Tibial nerve (tissue), 4 donors: ENCODE results near the gene KCNE5.

Experiments used
- CTCF ChIP-seq, 5 experiments: fragments of 200-600 bp in 3 of 5; fragments of 450-650 bp in 2 of 5; sonication (generic) in 3 of 5; IDR thresholded peaks; one replicate each; pipeline ENCODE4 v1.5.1; 2016 to 2019; ENCODE audit warnings: antibody characterized with exemption in 5 of 5, mild to moderate bottlenecking in 3 of 5, moderate library complexity in 2 of 5
- EP300 ChIP-seq, 2 donors: sonication (generic); formaldehyde crosslinking; IDR thresholded peaks; one replicate each; pipeline ENCODE4 v1.6.1; 2017; ENCODE audit warnings: antibody characterized with exemption in 2 of 2, mild to moderate bottlenecking in 1 of 2

DNA sequence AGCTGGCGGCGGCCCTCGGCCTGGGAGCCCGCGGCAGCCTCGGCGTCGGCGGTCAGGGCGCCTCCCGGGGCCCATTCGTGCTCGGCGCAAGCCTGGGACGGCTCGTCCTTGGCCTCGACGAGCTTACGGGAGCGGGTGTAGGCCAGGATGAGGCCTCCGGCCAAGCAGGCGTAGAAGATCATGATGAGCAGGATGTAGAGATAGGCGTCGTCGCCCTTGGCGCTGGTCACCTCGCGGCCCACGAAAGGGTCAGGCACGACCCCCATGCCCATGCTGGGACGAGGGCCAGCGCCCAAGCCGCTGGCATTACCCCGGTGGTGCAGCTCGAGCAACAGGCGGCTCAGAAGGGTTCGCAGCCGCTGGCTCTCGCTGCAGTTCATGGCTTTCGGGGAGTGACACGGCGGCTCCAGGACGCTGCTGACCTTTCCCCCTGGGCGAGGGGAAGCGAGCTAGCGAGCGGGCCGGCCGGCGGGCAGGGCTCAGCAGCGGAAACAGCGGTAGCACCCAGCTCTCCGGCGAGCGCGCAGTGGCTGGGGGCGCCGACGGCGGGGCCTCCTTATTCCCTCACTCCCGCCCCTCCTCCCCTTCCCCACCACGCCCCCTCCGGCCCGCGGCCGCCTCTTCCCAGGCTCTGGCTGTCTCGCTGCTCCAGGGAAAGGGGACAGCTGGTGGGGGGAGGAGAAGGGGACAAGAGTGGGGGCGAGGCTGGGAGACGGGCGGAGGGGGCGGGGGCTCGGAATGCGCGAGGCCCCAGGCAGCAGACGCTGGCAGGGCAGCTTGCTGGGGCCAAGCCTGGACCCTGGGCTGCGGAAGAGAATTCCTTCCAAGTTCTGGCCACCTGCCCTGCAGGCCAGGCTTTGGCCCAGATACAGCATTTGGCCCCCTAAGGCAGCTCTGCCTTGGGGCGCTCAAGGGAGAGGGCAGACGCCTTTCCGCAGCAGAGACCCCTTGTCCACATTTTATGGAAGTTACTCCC is at the start of gene KCNE5:
- no peak for TF ChIP-seq EP300 (IDR thresholded peaks at IDR 0.05)
- TF ChIP-seq CTCF (IDR thresholded peaks at IDR 0.05) = no peak
